Stimulated activated CD4-positive, alpha-beta T cell treated with anti-CD3 and anti-CD28 coated beads, Interleukin-1b, Interleukin-23, amount 100 ng/mL, for 4 hours (primary cell): ENCODE data around the gene FOXN3.
"Not testable (repeated sequence)": the region's sequence is repeated elsewhere in the genome, so short reads cannot be mapped to it uniquely, and the experiment has no call there.

ENCODE experiments used
- DNase-seq, 2 donors: peaks; one replicate each; pipeline ENCODE4 v3.0.0-alpha.2; 2020; ENCODE audit warnings: low read depth in 2 of 2

The FOXN3 gene

DNA sequence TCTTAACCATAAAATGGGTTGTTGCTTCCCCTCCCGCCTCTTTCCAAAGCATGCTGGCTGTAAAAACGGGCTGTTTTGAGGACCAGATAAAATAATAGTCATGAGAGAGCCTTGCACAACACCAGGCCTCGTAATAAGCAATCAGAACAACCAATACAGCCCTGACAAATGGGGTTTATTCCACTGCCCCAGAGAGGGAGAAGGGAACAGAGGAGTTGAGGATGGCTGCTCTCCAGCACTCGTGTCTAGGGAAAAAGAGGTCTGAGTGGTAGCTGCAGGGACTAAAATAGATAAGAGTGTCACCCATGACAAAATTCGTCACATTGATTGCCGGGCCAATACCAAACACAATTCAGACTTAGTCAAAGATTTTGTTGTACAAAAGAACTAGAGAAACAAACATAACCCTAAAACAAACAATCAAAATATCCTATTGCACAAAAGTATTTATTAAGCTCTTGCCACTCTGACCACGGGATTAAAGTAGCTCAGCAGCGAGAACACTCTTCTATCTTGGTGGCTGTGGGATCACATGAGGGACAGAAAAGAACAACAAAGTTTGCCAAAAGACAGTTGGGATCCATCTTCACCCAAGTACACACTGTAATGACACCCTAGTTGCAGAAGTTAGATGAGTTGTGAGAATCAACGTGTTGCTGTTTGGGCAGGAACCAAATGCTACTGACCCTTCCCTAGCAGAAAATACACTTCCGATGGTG is 188.0 kb downstream of the FOXN3 start:
- DNase-seq = no peak

DNA sequence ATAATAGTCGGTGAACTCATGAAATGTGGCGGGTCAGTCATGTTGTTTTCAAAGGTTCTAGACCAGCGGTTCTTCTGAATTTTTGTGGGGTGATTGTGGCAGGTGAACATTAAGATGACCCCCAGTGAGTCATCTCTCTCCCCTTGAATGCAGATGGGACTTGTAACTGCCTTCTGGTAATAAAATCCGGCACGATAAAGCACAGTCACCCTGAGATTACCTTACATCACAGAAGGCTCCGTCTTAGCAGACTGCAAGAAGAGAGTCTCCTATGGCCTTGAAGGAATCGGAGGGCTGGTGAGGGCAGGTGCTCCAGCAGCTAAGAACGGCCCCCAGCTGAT is 189.6 kb downstream of the FOXN3 start:
- no peak for DNase-seq

DNA sequence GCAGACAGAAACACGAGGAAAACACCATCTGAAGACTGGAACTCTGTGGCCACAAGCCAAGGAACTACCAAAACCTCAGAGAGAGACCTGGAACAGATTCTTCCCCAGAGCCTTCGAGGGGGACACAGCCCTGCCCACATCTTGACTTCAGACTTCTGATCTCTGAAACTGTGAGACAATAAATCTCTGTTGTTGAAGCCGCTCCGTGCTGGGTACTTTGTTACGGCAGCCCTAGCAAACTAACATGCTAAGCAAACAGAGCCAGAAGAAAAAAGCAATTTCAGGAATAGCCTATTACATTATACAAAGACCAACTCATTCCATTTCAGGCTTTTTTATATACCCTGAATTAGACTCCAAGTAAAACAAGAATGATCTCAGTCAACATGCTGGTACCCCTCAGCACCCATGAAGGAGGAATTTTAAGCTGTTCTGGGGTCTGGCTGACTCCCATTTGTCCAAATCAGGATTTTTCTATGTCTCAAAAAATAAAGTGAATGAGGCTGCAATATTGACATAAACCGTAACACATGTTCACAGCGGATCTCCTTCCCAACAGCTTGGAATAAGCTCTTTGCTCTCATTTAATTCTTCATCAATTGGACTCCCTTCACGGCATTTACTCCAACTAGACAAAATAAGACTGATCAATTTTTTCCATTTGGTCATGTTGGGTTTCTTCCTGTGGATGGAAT is 190.1 kb downstream of the FOXN3 start:
- no peak for DNase-seq

DNA sequence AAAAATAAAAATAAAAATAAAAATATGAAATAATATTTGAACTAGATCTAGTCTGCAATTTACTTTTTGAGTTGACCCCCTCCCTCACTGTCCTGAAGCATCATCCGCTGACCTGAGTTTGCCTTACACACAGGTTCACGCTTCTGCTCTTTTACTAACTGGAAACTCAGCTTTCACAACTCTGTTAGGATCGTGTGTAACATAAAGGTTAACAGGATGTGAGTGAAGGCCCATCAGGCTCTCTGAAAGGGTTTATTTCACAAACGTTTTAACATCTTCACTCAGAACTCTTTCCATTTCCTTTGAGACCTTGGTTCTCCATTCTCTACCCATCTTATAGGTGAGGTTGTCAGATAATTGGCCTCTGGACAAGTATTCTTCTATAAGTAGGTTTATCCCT is 191.4 kb downstream of the FOXN3 start:
- DNase-seq = no peak

DNA sequence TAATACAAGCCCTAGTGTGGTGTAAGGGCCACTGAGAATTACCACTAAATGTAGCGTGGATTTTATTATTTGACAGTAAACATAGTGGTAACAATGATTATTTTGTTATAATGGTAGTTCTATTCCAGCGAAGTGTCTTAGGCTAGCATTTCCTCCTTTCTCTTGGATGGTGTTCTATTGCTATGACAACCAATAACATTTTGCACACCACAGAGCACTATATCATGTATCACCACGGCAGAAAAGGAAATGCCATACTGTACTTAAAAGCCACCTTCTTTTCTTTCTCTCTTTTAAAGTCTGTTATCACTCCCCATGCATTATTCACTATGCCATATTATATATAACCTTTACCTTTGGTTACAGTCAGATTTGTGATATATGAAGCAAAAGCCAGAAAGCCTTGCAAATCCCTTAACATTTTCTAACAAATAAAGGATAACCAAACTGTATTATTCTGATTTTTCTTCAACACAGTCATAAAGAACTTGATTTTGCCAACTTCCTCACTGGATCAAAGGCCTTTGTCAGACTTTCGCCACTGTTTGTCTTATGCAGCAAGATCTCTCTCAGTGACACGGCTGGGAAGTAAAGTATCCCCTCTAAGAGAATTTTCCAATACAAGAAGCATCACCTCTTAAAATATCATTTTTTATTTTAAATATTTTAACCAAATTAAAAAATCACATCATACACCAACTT is 195.8 kb downstream of the FOXN3 start:
- DNase-seq = no peak

DNA sequence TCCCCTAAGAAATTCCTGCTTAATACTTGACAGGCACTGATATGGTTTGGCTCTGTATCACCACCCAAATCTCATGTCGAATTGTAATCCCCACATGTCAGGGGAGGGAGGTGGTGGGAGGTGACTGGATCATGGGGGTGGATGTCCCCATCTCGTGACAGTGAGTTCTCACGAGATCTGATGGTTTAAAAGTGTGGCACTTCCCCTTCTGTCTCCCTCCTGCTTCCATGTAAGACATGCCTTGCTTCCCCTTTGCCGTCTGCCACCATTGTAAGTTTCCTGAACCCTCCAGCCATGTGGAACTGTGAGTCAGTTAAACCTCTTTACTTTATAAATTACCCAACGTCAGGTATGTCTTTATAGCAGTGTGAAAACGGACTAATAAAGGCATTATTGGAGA is 198.0 kb downstream of the FOXN3 start:
- DNase-seq = no peak

DNA sequence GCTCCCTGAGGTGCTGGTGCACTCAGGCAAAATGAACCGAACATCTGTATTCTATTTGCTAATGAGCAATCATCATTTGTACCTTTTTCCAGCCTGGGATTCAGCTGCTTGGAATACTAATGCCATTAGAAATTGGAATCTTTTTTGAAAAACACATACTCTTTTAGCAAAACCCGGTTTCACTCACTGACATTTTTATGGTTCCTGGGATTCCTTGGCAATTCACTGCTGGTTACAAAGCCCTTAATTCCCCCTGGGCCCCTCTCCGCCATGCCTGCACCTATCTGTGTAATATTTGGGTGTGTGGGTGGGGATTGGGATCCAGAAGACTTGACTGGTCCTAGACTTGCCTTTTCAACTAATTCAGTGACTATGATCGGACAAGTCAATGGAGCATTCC is 199.1 kb downstream of the FOXN3 start:
- no peak for DNase-seq

DNA sequence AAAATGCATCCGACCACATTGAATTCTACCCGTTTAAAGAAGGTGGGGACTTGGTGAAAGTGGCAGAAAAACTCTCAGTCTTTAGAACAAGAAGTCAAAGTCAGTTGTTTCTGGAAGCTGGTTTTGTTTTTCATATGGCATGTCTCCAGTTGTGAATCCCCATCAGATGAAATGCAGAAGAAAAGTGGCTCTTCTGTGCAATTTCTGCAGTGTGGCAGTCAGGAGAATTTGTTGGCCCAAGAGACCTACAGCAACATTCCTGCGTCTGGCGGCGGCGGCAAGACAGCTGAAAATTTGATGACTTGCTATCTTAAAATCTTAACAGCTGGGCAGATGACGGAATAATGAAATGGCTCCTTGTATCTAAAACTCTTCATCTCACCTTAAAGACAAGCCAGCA is 201.5 kb downstream of the FOXN3 start:
- no peak for DNase-seq

DNA sequence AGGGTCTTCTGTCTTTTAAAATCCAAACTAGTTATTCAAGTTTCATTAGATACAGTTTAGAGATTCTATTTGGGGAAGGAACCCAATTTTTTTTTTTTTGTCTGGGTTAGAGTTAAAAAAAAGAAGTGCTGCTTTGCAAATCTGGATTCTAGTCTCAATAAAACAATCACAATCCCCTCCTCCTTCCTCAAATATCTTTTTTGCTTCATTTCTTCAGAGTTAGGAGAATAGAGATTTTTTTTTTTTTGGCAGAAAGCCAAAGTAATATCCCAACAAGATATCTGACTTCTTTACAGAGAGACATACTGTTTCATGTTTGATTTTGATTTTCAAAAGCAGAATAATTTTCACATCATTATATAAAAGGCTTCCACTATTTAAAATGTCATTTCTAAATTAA is 201.9 kb downstream of the FOXN3 start:
- no peak for DNase-seq

DNA sequence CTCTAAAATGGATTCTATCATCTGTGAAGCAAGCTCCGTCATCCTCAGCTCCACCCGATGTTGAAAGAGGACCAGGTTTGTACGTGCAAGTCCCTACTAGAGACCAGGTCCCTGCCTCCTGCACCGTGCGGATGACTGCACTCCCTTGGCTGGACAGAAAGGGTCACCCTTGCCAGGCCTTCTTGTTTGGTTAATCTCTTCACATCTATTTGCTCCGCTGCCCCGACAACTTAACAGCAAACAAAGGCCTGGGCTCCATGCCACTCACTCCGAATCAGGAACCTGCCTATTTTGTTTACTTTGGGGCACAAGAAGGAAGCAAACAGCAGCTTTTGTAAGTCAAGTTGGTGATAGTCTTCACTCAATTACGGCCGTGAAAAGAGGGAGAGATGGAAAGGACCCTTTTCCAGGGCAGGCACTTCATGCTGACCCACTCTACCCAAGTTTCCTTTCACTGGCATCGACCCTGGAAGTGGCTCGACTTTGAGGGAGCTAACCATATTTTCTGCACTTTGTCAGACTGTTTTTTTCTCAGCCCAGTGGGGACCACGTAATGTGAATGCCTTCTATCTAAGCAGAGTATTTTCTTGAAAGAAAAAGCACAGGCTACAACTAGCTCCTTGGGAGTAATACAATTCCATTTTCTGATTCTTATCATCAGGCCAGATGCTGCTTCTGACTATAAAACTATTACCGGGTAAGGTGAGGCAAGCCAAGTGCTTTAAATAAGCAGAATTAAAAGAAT is 202.6 kb downstream of the FOXN3 start:
- no peak for DNase-seq

DNA sequence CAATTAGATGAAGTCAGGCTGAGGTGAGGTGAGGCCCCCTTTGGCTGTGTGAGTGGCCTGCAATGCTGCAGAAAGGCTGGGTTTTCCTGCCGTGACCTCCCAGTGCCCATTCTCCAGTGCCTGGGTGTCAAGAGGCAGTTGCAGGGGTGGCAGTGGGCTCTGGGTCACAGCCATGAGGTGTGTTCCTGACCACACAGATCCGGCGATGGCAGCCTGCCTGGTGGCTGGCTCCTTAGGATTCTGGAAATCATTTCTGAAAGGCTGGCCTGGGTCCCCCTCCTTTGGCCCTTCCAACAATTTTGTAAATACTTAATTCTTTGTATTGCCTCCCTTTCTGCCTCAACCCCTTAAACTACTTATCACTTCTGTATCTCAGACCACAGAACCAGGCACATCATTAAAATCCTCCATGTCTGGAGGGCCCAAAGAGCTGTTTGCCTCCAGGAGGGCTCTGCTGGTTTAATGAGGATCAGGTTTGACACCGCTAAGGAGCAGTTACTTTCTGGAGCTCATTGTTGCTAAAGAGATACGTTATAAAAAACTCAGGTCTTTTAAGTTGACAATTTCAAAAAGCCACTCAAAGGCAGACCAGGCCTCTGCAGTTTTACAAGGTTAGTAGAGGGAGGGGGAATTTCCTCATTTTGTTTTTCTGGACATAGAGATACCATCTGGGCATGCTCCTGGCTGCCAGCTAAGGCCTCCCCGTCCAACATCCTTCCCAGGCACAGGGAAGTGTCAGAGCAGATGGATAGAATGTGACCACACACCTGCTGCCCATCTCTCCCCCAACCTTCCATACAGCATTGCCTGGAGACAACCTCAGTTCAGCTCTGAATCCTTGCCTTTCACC is 204.4 kb downstream of the FOXN3 start:
- no peak for DNase-seq

DNA sequence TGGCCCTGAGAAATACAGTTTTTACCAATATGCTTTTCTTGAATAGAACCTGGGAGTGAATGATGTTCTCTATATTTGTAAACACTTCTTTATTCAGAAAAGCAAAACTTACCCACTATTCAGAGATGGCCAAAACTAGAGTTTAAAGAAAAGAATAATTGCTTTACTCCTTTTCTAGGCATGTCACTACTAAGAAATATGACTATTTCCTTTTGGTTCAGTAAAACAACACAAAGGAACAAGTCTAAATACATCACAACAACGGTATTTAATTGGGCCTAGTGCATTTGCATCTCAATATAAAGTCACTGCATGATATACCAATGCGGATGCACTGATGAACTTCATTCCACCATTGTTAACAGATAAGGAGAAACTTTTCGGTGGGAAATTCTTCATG is 207.5 kb downstream of the FOXN3 start:
- DNase-seq = no peak

DNA sequence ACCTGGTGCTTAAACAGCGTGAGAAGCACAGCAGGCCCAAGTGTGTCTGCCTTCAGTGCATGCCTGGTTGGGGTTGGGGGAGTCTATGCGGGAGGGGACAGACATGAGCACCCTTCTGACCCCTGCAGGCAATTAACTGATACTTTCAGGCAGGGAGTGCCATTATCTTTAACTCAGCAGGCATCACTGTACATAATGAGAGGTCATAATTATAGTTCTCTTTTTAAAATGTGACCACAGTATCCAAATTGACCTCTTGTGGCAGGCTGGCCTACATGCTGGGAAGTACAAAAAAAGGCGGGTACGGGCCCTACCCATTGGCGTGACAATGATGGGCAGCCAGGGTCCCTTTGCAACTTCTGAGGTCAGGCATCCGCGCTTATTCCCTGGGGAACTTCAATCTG is 209.1 kb downstream of the FOXN3 start:
- DNase-seq = no peak

DNA sequence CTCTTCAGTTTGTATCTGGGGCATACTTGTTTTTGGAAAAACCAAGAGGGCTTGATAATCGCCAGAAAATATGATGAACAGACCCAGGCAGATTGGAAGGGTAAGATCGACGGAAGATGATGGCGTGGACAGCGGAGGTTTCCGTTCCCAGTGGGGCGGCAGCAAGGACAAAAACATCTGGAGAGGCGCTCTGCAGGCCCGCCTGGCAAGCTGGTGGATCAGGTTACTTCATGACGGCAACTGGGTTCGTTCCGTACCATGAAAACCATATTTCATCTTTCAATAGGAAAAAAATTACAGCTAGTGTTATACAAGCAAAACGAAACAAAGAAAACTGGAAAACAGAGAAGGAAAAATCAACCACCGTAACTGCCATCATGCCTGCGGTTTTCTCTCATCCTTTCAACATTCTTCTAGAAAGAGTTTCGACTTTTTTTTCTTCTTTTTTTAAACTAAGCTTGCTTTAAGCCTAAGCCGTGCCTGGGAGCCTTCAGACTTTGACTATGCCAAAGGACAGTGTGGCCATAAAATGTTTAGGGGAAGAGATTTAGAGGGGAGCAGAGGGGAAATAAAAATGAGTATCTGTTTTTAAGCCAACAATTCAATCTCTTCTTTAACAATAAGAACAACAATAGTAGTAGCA is 210.5 kb downstream of the FOXN3 start:
- DNase-seq = no peak

DNA sequence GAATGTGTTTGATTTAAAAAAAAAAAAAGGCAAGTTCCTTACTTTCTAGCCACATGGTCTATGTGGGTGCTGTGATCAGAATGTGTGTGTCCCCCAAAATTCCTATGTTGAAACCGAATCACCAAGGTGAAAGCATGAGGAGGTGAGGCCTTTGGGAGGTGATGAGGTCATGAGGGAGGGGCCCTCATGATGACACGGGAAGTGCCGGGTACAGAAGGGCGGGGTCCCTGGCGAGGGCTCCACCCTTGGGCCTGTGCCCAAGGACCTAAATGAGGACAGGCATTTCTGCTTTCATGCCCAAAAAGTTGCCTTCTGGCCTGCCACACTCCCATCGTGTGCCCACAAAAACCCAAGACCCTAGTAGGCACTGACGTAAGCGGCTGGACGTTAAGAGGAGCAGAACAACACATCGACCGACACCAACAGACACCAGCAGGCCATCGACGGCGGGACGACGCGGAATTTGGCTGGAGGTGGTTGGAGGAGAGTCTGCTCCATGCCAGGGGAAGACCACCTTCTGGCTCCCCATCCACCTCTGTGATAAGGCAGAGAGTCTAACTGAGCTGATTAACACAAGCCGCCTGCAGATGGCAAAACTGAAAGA is 211.8 kb downstream of the FOXN3 start:
- no peak for DNase-seq

DNA sequence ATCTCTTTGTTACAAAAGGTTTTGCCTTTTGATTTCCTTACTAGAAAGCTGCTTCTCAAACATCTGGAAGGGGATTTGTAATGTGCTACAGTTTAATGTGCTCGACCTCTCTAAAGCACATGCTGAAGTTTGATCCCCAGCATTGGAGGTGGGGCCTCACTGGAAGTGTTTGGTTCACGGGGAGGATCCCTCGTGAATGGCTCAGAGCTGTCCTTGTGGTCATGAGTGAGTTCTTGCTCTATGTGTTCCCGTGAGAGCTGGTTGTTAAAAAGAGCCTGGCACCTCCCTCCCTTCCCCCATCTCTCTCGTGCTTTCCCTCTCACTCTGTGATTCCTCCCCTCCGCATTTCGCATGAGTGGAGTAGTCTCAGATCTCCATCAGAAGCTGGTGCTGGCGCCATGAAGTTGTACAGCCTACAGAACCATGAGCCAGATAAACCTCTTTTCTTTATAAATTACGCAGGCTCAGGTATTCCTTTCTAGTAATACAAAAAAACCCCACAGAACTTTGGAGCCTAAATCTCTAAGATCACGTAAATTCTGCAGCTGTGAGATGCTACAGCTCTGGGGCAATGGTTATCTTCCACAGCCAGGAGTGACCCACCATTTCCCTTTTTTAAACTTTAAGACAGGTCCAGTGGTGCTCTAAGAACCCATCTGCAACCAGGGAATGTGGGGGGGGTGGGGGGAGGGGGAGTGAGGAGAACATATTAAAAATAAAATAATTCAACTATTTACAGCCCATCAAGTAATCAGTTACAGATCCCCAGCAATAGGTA is 214.4 kb downstream of the FOXN3 start:
- no peak for DNase-seq

DNA sequence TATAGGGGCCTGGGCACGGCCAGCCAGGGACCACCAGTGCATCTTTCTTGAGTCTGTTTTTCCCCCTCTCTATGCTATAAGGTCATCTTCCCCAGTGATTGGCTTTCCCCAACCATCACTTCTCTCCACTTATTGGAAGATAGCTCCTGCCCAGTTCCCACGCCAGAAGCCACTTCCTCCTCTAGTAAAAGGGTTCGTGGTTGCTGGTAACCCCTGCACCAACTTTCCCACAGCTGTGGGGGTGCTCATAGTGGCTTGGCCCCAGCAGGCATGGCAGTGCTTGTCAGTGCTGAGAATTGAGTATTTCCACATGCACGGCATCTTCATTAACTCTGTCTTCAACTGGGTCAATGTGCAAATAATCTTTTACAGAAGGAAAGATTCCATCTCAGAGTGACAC is 215.4 kb downstream of the FOXN3 start:
- no peak for DNase-seq

DNA sequence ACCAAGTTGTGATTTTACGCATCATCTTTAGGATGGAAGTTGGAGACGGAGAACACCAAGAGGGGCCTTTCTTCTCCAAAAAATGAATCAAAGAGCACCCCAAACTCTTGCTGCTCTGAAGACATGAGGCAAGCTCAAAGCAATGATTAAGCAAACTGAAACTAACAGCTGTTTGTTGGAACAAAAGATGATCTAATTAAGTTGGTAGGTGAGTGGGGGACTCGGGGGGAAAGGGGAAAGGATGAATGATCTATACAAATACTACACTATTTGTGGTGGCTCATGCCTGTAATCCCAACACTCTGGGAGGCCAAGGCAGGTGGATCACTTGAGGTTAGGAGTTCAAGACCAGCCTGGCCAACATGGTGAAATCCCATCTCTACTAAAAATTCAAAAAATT is 217.7 kb downstream of the FOXN3 start:
- DNase-seq = not testable (repeated sequence)

DNA sequence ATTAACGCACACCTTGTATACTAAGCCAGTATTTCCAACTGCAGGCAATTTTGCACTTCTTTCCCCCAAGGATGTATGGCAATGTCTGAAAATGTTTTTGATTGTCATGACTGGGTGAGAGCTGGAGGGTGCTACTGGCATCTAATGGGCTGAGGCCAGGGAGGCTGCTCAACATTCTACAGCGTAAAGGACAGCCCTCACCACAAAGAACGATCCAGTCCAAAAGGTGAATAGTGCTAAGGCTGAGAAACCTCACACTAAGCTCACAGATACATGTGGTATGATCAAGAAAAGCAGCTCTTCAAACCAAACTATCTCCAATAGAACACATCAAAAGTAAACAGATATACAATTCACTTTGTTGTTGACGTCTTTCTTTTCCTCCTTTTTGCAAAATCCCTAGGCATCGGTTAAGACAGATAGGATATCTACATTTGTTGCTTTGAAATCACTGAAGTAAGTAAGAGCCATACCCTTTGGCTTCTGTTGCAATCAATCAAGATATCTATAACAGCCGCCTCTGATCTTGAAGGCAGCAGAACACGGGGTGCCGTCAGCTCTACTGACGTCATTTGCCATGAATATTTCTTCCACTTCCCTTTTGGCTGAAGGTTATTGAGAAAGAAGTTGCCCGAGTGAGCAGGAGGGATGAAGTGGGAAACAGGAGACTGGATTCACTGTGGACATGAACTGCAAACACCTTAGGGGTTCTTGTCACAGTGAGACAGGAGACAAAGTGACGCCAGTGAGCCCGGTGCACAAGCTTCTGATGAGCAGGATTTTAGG is 218.3 kb downstream of the FOXN3 start:
- no peak for DNase-seq
